Fibroblast of mammary gland (primary cell): ENCODE data around the gene TIGD3.
A peak's percentile ranks its signal among the peaks of the same experiment; 100 is the strongest.

ENCODE experiments used
- DNase-seq: peaks from one replicate; pipeline ENCODE4 v3.0.0-alpha.2; 2010; ENCODE audit warnings: low read depth
- H3K4me3 ChIP-seq: 2 replicates; pipeline ENCODE4 v1.5.1; 2011; ENCODE audit warnings: low read depth, mild to moderate bottlenecking, low read length, moderate library complexity; ENCODE audit not compliant: control insufficient read depth
- CTCF ChIP-seq: conservative IDR thresholded peaks from 2 replicates; pipeline ENCODE4 v1.5.1; 2011; ENCODE audit warnings: low read depth, low read length, inconsistent platforms; ENCODE audit not compliant: control insufficient read depth, insufficient read depth

The TIGD3 gene

DNA sequence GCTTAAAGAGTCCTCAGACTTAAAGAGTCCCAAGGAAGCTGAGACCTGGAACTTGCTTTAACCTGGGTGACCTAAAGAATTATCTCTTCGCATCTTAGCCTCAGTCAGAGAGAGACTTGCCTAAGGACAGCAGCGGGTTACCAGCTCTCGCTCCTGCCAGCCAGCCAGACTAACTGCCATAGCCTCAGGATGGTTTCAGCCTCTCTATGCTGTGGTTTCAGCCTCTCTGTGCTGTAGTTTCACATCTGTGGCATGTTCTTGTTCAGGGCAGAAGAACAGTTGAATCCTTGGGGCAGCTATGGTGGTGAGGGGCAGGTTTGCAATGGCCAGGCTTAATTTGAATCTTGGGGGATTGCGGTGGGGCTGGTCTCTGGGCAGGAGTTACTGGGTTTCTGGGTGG lies 34.2 kb downstream of the TIGD3 start:
- no peak for TF ChIP-seq CTCF
- no peak for DNase-seq
- H3K4me3 ChIP-seq, result no peak overlapping the region

DNA sequence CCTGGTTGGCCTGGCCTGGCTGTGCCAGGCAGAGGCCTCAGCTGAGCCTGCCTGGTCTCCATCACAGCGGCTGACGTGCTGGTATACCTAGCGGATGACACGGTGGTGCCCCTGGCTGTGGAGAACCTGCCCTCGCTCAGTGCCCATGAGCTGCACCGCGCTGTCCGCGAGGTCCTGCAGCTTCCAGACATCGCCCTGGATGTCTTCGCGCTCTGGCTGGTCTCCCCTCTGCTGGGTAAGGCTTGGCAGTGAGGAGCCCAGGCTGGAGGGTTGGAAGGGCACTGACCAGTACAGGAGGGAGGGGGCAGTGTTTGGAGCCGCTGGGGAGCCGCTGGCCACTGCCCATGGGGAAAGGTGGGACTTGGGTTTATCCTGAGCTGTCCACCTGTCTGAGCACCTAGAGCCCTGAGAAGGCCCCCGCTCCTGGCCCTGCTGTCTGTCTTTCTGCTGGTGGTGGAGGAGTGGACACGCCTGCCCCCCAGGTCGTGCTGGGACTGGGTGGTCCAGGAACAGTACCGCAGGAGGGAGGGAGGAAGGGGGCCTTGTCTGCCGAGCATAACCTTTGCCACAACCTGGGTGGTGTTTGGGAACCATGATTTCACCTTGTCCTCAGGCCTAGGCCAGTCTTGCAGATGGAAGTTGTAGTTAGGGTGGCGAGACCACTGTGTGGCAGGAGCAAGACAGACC lies 34.9 kb downstream of the TIGD3 start:
- TF ChIP-seq CTCF, result no peak
- no peak for DNase-seq
- H3K4me3 ChIP-seq, result no peak overlapping the region

GRCh38 chr11:65390099-65390941 lies 35.8 kb downstream of the TIGD3 start:
- no peak for TF ChIP-seq CTCF
- no peak overlapping the region for H3K4me3 ChIP-seq
- DNase-seq, result no peak

DNA sequence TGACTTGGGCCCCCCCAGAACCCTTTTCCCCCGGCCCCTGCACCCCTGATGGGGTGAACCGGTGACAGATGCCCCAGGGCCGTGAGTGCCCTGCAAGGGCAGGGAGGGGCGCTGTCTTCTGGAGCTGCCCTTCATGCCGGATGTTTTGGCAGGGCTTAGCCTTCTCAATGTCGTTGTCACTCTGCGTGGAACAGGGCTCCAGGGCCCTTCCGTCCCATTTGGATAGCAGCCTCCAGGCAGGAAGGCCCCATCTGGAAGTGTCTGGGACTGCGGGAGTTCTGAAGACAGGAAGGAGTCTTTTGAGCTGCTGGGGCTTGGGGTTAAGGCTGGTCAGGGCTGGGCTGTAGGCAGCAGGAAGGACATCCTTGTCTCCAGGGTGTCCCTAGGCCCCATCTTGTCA lies 36.4 kb downstream of the TIGD3 start:
- TF ChIP-seq CTCF, result no peak
- DNase-seq, result peak; percentile 33
- H3K4me3 ChIP-seq, result no peak overlapping the region

DNA sequence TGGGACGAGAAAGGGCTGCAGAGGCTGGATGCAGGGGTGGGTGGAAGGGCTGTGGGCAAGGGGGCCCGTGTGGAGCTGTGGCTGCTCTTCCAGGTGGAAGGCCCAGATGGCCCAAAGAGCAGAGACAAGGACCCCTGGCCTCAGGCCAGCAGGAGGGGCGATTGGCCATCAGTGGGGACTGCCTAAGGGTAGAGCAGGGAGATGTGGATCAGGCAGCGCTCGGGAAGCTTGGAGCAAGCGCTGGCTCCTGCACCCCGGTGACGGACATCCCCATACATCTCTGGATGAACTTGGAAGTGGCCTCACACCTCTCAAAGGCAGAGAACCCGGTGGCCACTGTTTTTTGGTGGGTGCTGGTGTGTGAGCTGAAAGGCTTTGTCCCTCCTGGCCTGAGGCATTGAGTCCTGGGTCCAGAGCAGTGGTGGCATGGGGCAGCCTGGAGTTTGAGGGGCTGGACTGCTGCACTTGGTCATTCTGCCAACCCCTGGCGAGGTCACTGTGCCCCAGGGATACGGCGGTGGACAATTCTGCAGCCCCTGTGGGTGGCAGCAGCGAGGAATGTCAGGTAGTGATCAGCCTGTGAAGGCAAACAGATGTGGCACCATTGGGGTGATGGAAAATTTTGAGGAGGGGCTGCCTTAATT lies 37.8 kb downstream of the TIGD3 start:
- H3K4me3 ChIP-seq, result no peak overlapping the region
- TF ChIP-seq CTCF, result no peak
- DNase-seq, result no peak

DNA sequence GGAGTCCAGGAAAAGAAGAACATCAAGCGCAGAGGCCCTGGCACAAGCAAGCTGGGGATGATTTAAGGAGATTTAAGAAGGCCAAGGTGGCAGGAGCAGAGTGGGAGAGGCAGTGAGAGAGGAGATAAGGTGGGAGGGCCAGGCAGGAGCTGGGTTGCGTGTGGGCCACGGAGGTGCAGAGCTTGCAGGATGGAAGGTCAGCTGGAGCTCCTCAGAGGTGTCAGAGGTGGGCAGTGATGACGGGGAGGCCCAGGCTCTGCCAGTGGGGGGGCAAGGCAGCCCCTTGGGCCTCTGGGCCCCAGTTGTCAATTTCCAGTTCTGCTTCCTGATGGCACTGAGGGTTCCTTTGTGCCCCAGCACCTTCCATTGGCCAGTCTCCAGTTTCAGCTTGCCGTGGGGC lies 38.3 kb downstream of the TIGD3 start:
- TF ChIP-seq CTCF, result no peak

More for the DNA sequence above, 38.3 kb downstream of the TIGD3 start:
- no peak for DNase-seq
- H3K4me3 ChIP-seq, result no peak overlapping the region
